GM18909 (cell line): ENCODE data around the gene RTP5.

ENCODE experiments used
- ATAC-seq: cut with Tn5 transposase; IDR thresholded peaks from one replicate; pipeline ENCODE4 v1.9.1; 2021; ENCODE audit warnings: mild to moderate bottlenecking; ENCODE audit not compliant: unreplicated experiment, poor library complexity

RTP5 gene

DNA sequence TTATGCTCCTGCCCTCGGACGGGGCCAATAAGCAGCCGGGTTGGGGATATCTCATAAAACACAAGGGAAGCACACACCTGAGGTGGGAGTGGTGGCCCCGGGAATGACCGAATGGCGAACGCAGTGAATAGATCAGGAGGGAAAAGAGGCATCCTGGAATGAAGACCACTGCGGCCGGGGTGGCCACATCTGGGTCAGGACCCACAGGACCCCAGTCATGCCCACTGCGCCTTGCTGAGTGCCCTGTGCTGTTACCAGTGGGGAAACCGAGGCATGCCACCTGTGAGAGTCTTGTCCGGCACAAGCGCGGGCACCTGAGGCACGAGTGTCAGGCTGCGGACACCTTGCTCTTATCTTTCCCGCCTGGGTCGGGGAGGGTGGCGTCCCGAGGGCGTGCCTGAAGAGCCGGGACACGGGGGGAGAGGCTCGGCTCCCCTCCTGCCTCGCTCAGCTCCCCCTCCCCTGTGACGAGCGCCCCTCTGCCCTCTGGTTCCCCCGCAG, 12.4 kb upstream of the RTP5 start:
- no peak for ATAC-seq

DNA sequence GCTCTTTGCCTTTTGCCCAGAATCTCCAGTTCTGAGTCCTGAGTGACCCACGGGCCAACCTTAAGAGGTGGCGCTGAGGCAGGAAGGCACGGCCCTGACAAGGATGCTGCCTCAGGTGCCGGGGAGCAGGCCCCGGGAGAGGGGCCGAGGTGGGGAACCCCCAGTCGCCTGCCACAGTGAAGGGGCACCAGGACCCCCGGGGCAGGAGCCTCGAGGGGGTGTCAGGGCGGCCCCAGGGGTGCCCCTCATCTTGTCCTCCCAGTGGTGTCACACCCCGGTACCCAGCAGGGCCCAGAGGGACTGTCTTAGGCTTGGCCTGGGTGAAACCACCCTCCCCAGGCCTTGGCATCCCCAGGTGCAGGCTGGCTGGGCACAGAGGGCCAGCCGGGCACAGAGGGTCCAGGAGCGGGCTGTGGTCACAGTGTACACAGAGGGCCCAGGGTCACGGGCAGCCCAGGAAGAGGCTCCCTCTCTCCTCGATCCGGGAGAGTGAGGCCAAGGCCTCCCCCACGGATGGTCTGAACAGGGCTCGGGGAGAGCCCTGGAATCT, 11.9 kb upstream of the RTP5 start:
- ATAC-seq: no peak

DNA sequence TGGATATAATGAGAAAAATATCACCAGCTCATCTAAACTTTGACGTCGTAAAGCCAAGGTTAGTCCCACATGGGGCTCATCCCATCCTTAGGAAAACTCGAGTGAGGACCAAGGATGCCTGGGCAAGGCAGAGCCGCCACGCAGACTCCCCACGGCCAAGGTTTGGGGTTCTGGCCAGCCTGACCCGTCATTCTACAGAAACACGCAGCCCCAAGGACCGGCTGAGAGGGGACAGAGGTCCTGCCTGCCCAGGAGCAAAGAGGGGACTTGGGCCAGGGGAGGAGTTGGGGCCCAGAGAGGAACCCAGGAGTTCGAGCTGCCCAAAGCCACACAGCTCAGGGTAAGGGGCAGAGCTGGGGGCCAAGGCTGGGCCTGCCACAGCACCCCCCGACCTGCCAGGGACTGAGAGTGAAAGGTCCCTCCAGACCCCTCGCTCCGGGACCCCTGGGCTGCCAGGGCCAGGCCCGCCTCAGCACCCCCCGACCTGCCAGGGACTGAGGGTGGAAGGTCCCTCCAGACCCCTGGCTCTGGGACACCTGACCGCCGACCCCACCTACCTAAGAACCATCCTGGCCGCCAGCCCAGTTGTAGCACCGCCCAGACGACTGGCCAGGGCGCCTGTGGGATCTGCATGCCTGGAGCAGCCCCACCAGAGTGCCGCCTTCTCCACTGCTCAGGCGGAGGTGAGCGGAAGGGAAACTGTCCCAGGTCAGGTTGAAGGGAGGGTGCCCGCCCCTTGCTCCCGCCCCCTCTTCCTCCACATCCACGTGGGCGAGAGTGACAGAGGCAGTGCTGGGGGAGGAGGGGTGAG, 11.1 kb upstream of the RTP5 start, which contains the start of gene PDCD1:
Gene PDCD1, minus strand, starts transcription at position 689 of the 811 bp plus-strand sequence. Its CDS starts 56 bp downstream, at position 633.
- ATAC-seq: no peak

DNA sequence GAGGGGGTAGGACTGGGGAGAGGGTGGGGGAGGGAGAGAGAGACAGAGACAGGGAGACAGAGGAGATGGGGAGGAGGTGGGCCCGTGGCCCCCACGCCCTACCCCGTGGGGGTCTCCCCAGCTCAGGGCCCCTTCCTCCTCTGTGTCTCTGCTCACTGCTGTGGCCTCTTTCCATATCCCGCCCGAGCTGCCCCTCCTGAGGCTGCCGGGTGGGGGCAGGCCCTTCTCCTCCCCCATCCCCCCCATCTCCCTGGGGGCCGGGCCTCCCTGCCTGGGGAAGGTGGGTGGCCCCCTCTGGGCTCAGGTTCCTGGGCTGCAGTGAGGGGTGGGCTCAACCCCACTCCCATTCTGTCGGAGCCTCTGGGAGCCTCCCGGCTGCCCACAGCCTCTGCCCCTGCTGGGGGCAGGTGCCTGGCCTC, 10.5 kb upstream of the RTP5 start:
- ATAC-seq: no peak

DNA sequence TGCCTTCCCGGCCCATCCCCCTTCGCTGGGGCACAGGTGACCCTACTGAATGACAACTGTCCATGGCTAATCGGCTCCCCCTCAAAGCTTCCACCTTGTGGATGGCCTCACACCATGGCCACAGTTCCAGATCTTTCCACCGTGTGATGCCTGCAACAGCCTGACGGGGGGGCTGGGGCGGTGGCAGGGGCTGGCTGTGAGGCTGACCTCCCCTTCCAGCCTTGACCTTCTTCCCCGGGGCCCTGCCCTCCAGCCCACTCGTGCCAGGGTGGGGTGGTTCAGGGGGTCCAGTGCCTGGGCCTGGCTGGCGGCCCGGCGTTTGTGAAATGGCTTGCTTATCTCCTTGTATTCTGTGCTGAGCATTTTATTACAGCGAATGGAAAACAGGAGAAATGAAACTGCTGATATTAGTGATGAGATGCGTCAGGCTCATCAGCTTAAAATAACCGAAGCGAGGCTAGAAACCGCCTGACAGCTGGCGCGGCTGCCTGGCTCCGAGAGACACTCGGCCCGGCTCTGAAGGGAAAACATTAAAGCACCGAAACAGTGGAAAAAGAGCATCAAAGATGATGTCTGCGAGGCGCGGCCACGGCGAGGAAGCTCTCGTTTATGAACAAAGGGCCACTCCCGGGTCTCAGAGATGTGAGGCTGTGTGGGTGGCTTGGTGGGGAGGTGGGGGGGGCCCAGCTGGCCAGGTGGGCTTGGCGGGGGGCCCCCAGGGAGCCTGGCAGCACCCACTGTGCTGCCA, 9.9 kb upstream of the RTP5 start:
- ATAC-seq: no peak

DNA sequence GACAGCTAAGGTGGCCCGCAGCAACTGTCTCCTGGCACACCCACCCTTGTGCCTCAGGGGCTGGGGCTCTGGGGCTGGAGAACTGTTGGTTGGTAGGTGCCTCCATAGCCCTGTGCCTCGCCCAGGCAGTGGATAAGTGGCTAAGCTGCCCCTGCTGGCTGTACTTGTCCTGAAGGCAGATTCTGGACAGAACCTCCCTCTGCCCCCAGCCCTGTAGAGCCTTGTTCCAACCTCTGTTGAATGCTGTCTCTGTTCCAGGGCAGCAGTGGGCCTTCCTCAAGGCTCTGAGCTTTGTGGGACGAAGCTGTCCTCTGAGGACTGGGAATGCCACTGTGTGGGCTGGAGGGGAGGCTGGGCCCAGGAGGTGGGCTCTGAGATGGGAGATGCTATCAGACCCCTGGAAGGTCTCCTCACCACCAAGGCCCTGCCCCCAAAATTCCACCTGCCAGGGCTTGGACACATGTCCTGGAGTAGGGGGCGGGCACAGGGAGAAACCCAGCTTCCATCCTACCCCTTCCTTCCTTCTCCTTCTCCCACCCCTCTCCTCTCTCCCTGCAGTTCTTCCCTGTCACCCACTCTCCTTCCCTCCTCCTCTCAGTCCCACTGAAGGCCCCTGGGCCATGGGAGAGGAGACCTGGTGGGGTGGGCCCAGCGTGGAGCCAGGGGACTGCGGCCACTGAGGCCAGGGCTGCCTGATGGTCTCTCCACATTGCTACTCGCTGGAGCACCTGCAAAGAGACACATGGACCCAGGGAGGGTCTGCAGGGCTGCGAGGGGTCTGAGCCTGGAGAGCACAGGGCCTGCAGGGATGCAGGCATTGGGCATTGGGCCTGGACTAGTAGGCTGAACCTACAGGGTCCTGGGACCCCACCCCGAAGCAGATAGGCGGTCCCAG, 9.1 kb upstream of the RTP5 start:
- ATAC-seq: no peak

DNA sequence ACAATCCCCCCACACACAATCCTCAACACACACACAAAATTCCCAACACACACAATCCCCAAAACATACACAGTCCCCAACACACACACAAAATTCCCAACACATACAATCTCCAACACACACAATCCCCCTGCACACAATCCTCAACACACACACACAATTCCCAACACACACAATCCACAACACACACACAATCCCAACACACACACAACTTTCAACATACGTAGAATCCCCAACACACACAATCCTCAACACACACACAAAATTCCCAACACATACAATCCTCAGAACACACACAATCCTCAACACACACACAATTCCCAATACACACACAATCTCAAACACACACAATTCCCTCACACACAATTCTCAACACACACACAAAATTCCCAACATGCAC, 8.3 kb upstream of the RTP5 start:
- no peak for ATAC-seq

DNA sequence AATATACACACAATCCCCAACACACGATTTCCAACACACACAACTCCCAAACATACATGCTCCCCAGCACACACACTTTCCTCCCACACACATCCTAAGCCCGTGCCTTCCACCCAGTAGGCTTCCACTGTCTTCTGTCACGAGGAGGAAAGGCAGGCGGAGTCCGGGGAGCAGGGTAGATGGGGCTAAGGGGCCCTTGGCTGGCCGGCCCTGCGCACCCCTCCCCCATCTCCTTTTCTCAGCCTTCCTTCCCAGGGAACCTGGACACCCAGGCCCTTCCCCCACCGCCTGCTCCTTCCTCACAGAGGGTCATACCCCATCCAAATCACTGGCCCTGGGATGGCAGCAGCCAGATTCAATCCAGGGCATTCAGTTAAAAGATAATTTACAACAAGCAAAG, 7.4 kb upstream of the RTP5 start:
- no peak for ATAC-seq

DNA sequence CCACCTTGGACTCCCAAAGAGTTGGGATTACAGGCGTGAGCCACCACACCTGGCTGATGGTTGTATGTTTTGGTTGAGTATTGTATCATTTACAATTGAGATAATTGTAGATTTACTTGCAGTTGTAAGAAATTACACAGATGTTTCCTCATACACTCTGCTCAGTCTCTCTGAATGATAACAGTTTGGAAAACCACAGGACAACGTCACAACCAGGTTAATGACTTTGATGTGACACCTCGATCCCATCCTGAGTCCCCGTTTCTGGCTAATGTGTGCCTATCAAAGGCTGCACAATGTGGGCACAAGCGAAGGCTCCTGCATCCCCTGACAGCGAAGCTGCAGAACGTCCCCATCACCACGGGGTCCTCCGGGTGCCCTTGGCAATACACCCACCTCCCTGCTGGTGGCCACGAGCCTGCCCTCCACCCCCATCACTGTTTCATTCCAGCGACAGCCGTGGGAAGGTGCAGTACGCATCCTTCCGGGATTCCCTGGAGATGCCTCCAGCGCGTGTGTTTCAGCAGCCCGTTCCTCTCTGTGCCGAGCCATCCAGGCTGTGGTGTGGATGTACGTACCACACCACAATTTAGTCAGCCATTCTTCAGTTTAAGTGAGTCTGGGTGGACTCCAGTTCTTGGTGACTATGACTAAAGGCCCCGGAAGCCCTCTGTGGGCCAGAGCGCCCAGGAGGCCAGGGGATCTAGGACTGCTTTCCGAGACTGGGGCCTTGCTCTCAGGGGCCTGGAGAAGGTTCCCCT, 6.6 kb upstream of the RTP5 start:
- no peak for ATAC-seq

DNA sequence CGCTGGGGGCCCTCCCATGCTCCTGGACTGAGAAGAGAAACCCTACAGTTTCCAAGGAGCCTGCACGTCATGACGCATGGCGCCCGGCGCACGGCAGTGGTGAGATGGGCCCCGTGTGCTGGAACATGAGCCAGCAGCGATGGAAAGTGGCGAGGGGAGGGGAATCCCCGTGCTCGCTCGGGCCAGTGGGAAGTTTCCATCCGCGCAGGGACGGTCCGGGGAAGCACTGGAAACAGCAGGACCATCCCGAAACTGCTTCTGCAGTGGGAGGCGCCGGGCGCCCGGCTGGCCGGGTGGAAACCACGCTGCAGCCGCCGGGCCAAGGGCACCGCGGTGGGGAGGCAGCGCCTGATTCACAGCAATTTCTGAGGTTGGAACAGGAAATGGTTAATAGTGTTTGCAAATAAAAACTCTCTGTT, 6.0 kb upstream of the RTP5 start:
- peak; percentile 29 for ATAC-seq

DNA sequence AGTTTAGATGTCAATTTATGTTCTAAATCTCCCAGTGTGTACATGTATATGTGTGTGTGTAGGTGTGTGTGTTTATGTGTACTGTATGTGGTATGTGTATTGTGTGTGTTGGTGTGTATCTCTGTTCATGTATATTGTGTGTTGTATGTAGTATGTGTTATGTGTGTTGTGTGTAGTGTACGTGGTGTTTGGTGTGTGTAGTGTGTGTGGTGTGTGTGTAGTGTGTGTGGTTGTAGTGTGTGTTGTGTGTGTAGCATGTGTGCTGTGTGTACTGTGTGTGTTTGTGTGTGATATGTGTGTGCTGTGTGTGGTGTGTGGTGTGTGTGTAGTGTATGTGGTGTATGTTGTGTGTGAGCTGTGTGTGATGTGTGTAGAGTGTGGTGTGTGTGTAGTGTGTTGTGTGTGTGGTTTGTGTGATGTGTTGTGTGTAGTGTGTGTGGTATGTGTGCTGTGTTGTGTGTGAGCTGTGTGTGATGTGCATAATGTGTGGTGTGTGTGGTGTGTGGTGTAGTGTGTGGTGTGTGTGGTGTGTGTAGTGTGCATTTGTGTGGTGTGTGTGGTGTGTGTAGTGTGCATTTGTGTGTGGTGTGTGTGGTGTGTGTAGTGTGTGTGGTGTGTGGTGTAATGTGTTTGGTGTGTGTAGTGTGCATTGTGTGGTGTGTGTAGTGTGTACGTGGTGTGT, 5.2 kb upstream of the RTP5 start:
- ATAC-seq: no peak

DNA sequence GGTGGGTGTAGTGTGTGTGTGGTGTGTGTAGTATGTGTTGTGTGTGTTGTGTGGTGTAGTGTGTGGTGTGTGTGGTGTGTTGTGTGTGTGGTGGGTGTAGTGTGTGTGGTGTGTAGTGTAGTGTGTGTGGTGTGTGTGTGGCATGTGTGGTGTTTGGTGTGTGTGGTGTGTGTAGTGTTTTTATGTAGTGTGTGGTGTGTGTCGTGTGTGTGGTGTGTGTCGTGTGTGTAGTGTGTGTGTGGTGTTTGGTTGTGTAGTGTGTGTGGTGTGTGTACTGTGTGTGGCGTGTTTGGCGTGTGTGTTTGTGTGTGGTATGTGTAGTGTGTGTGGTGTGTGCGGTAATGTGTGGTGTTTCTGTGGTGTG, 4.7 kb upstream of the RTP5 start:
- ATAC-seq: no peak

DNA sequence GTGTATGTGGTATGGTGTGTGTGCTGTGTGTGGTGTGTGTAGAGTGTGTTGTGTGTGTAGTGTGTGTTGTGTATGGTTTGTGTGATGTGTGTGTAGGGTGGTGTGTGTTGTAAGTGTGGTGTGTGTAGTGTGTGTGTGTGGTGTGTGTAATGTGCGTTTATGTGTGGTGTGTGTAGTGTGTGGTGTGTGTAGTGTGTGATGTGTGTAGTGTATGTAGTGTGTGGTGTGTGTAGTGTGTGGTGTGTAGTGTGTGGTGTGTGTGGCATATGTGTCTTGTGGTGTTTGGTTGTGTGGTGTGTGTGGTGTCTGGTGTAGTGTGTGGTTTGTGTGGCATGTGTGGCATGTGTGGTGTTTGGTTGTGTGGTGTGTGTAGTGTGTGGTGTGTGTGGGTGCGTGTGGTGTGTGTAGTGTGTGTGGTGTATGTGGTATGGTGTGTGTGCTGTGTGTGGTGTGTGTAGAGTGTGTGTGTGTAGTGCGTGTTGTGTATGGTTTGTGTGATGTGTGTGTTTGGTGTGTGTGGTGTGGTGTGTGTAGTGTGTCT, 4.0 kb upstream of the RTP5 start:
- ATAC-seq: no peak

DNA sequence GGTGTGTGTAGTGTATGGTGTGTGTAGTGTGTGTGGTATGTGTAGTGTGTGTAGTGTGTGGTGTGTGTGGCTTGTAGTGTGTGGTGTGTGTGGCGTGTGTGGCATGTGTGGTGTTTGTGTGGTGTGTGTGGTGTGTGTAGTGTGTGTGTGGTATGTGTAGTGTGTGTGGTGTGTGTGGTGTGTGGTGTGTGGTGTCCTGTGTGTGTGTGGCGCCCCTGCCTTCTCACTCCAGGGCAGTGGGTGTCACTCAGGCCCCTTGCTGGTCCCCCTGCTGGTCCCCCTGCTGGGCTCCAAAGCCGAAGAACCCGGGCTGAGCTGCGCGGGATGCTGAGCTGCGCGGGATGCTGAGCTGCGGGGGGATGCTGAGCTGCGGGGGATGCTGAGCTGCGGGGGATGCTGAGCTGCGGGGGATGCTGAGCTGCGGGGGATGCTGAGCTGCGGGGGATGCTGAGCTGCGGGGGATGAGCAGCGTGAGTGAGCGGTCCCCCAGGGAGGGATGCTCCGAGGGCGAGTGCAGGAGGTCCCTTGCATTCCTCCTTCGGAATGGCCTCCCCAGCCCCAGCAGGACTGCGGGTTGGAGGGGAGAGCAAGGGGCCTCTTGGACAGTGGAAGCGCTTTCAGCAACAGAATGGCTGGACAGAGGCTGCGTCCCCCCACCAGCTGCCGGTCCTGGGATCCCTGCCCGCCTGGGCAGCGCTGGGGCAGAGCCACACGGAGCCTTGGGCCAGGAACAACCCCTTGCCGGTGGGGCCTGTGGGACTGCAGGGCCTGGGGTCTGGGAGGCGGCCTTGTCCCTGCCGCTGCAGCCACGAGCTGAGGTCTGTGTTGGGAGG, 3.4 kb upstream of the RTP5 start:
- ATAC-seq: no peak

DNA sequence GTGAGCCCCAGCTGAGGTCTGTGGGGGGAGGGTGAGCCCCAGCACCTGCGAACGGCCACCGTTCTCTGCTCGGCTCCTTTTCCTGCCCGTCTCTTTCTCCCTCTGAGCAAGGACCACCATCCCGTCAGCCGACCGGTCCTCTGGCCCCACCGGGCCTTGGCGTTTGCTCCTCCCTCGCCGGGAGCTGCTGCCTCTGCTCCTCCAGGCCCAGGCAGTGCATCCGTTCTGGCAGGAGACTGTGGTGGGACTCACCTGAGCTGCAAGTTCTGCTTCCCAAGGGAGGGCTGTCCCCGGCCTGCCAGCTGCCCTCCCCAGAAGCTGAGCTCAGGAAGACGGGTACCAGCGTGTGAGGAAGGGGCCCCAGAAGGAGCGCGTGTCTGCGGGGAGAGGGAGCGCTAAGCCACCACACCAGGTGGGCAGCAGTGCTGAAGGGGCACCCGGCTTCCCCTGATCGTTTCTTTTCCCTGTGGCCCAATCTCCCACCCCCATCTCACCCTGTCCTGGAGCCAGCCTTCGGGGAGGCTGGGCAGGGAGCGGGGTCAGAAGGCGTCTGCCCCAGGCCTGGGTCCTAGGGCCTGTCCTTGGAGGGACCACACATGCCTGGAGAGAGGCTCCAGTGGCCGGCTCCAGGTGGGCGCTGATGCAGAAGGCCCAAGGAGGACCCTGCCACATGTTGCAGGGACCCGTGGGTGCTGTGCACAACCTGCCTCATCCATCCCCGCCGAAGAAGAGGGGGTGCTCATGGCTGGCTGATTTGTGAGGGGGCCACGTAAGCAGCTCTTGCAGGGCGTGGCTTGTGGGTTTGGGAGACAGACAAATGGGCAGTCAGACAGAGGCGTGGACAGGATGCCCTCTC, 2.5 kb upstream of the RTP5 start:
- ATAC-seq: no peak

DNA sequence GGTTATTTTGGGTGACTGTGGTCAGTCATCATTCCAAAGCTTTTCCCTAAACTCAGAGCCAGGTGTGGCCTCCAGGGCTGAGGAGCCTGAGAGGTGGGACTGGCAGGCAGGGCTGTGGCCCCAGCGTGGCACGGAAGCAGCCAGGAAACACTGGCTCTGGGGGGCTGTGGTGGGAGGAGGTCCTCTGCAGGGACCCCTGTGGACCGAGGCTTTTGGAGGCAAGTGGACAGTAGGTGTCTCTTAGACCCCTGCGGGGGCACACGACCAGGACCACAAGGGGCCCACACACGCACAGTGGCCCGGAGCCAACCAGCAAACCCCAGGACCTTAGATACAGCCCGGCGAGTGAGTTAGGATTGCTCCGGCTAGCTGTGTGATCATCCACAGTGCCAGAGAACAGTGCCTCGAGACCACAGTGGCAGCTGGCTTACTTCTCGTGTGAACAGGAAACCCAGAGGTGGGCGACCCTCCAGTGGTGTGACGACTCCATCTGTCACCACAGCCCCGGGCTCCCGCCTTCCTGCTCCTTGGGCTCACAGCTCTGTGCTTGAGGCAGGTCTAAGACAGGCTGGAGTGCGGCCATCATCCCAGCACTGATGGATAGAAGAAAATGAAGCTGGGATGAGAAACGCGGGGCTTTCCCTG, 1.6 kb upstream of the RTP5 start:
- no peak for ATAC-seq
